Stimulated activated CD4-positive, alpha-beta T cell treated with anti-CD3 and anti-CD28 coated beads, TNF-alpha, amount 100 ng/mL, for 48 hours (primary cell): ENCODE results near the gene ABCC1.
"Not testable (repeated sequence)": the region's sequence is repeated elsewhere in the genome, so short reads cannot be mapped to it uniquely, and the experiment has no call there.

ENCODE experiments used
- DNase-seq, 3 donors: peaks; one replicate each; pipeline ENCODE4 v3.0.0-alpha.2; 2020; ENCODE audit warnings: low read depth in 3 of 3

The ABCC1 gene

GRCh38 chr16:15949210-15950160, at the start of gene ABCC1:
Gene ABCC1, plus strand, starts transcription at chr16:15949616. Its CDS starts 136 bp downstream, at chr16:15949752.
- peak in 2 of 3 donors; percentile 16 to 53 for DNase-seq

- no peak for DNase-seq
Observed at GRCh38 chr16:15900357-15900756, 49.1 kb upstream of the ABCC1 start.

GRCh38 chr16:15900901-15901500, 48.4 kb upstream of the ABCC1 start:
- DNase-seq, result no peak

- DNase-seq, result no peak
Observed at GRCh38 chr16:15903960-15904359, 45.5 kb upstream of the ABCC1 start.

GRCh38 chr16:15906439-15906838, 43.0 kb upstream of the ABCC1 start:
- no peak for DNase-seq

- DNase-seq, result peak; percentile 11 to 33 (median 17)
Observed at GRCh38 chr16:15907863-15908478, 41.4 kb upstream of the ABCC1 start.

GRCh38 chr16:15911198-15911597, 38.2 kb upstream of the ABCC1 start:
- DNase-seq, result no peak

- DNase-seq, result no peak
Observed at GRCh38 chr16:15913046-15913698, 36.2 kb upstream of the ABCC1 start.

- DNase-seq, result no peak
Observed at GRCh38 chr16:15915555-15916081, 33.8 kb upstream of the ABCC1 start.

GRCh38 chr16:15916323-15916722, 33.1 kb upstream of the ABCC1 start:
- no peak for DNase-seq

- not testable (repeated sequence) for DNase-seq
Observed at GRCh38 chr16:15918314-15918713, 31.1 kb upstream of the ABCC1 start.

GRCh38 chr16:15919331-15919730, 30.1 kb upstream of the ABCC1 start:
- no peak for DNase-seq

- DNase-seq, result no peak
Observed at GRCh38 chr16:15924996-15925395, 24.4 kb upstream of the ABCC1 start.

- DNase-seq, result no peak
Observed at GRCh38 chr16:15925631-15926030, 23.8 kb upstream of the ABCC1 start.

GRCh38 chr16:15928261-15929104, 20.9 kb upstream of the ABCC1 start:
- DNase-seq, result no peak

- DNase-seq, result no peak
Observed at GRCh38 chr16:15932939-15933338, 16.5 kb upstream of the ABCC1 start.

GRCh38 chr16:15933781-15934180, 15.6 kb upstream of the ABCC1 start:
- no peak for DNase-seq

- DNase-seq, result no peak
Observed at GRCh38 chr16:15934991-15935390, 14.4 kb upstream of the ABCC1 start.

GRCh38 chr16:15936809-15937208, 12.6 kb upstream of the ABCC1 start:
- DNase-seq, result not testable (repeated sequence)

GRCh38 chr16:15942931-15943690, 6.3 kb upstream of the ABCC1 start:
- DNase-seq, result no peak
